ENCODE measurements around the gene TUFT1. TPM values are rescaled to one million over a fixed set of nuclear protein-coding genes. Genes with fewer than 3 reads are reported as not detected.
A peak's percentile ranks its signal among the peaks of the same experiment; 100 is the strongest.

Gene TUFT1
- total RNA-seq, 1 donor from 2014 or later, result 74.4 TPM

GRCh38 chr1:151540982-151541377, 871 bp downstream of the TUFT1 start:
- no peak for TF ChIP-seq CTCF (IDR thresholded peaks at IDR 0.05; ENCODE audit: insufficient read depth, low read length, poor library complexity, severe bottlenecking)
- no peaks in the 10 kb centered on the region for H3K36me3 ChIP-seq (ENCODE audit: control insufficient read depth, insufficient read depth, low read length)
- DNase-seq (ENCODE audit: low read depth), result no peak

GRCh38 chr1:151541752-151542151, 1.6 kb downstream of the TUFT1 start:
- peak overlapping the region; percentile 79 for H3K4me3 ChIP-seq (ENCODE audit: low read depth, low read length)
- no peak for DNase-seq (ENCODE audit: low read depth)
- no peaks in the 10 kb centered on the region for H3K27me3 ChIP-seq (ENCODE audit: control insufficient read depth, insufficient read depth, low read length)
- H3K36me3 ChIP-seq (ENCODE audit: control insufficient read depth, insufficient read depth, low read length), result no peaks in the 10 kb centered on the region
- no peak for TF ChIP-seq CTCF (IDR thresholded peaks at IDR 0.05; ENCODE audit: insufficient read depth, low read length, poor library complexity, severe bottlenecking)

More at GRCh38 chr1:151540982-151541377, 871 bp downstream of the TUFT1 start:
- no peaks in the 10 kb centered on the region for H3K27me3 ChIP-seq (ENCODE audit: control insufficient read depth, insufficient read depth, low read length)
- peak overlapping the region; percentile 79 for H3K4me3 ChIP-seq (ENCODE audit: low read depth, low read length)

- Histone ChIP-seq H3K4me3 (ENCODE audit: low read depth, low read length) (no peak overlapping the region), H3K27me3 (ENCODE audit: control insufficient read depth, insufficient read depth, low read length) (no peaks in the 10 kb centered on the region), H3K36me3 (ENCODE audit: control insufficient read depth, insufficient read depth, low read length) (no peaks in the 10 kb centered on the region)
- peak; percentile 77 for DNase-seq (ENCODE audit: low read depth)
- no peak for TF ChIP-seq CTCF (IDR thresholded peaks at IDR 0.05; ENCODE audit: insufficient read depth, low read length, poor library complexity, severe bottlenecking)
Measured at GRCh38 chr1:151542710-151543129, 2.6 kb downstream of the TUFT1 start.

- no peak overlapping the region for H3K4me3 ChIP-seq (ENCODE audit: low read depth, low read length)
- no peaks in the 10 kb centered on the region for H3K36me3 ChIP-seq (ENCODE audit: control insufficient read depth, insufficient read depth, low read length)
- H3K27me3 ChIP-seq (ENCODE audit: control insufficient read depth, insufficient read depth, low read length), result no peaks in the 10 kb centered on the region
- TF ChIP-seq CTCF (IDR thresholded peaks at IDR 0.05; ENCODE audit: insufficient read depth, low read length, poor library complexity, severe bottlenecking), result no peak
- no peak for DNase-seq (ENCODE audit: low read depth)
Measured at GRCh38 chr1:151545542-151545941, 5.4 kb downstream of the TUFT1 start.

GRCh38 chr1:151546011-151546925, 6.2 kb downstream of the TUFT1 start:
- no peaks in the 10 kb centered on the region for H3K27me3 ChIP-seq (ENCODE audit: control insufficient read depth, insufficient read depth, low read length)
- H3K4me3 ChIP-seq (ENCODE audit: low read depth, low read length), result no peak overlapping the region
- no peaks in the 10 kb centered on the region for H3K36me3 ChIP-seq (ENCODE audit: control insufficient read depth, insufficient read depth, low read length)
- no peak for TF ChIP-seq CTCF (IDR thresholded peaks at IDR 0.05; ENCODE audit: insufficient read depth, low read length, poor library complexity, severe bottlenecking)
- no peak for DNase-seq (ENCODE audit: low read depth)

All from kidney epithelial cell (primary cell).